Stimulated activated CD4-positive, alpha-beta T cell treated with anti-CD3 and anti-CD28 coated beads, Interleukin-2, amount 100 ng/mL, for 48 hours (primary cell): ENCODE data around the gene LRRC61.
"Not testable (repeated sequence)": the region's sequence is repeated elsewhere in the genome, so short reads cannot be mapped to it uniquely, and the experiment has no call there.

Experiments
- DNase-seq, 2 donors: peaks; one replicate each; pipeline ENCODE4 v3.0.0-alpha.2; 2020

The LRRC61 gene

GRCh38 chr7:150307904-150308303 is 15.3 kb upstream of the LRRC61 start:
- no peak for DNase-seq

- no peak for DNase-seq
These were observed 14.6 kb upstream of the LRRC61 start for GRCh38 chr7:150308575-150308974.

- DNase-seq = no peak
These were observed 12.0 kb upstream of the LRRC61 start for GRCh38 chr7:150311146-150311545.

- no peak for DNase-seq
These were observed 11.4 kb upstream of the LRRC61 start for GRCh38 chr7:150311711-150312110.

GRCh38 chr7:150312649-150313366 is 10.3 kb upstream of the LRRC61 start:
- not testable (repeated sequence) for DNase-seq

- no peak for DNase-seq
These were observed 9.8 kb upstream of the LRRC61 start for GRCh38 chr7:150313367-150313809.

- DNase-seq = no peak
These were observed 9.3 kb upstream of the LRRC61 start for GRCh38 chr7:150313870-150314269.

- DNase-seq = no peak
These were observed 8.4 kb upstream of the LRRC61 start for GRCh38 chr7:150314639-150315239.

- not testable (repeated sequence) for DNase-seq
These were observed 6.2 kb upstream of the LRRC61 start for GRCh38 chr7:150316987-150317386.

GRCh38 chr7:150317748-150318444 is 5.3 kb upstream of the LRRC61 start:
- DNase-seq = no peak

- DNase-seq = no peak
These were observed 1.4 kb upstream of the LRRC61 start for GRCh38 chr7:150321788-150322113.

- peak; percentile 61 to 67 for DNase-seq
These were observed 882 bp upstream of the LRRC61 start for GRCh38 chr7:150322114-150322832.

GRCh38 chr7:150323682-150324372 is 672 bp downstream of the LRRC61 start:
- DNase-seq = no peak

- DNase-seq = no peak
These were observed 1.3 kb downstream of the LRRC61 start for GRCh38 chr7:150324373-150324961.

GRCh38 chr7:150325110-150325611 is 2.0 kb downstream of the LRRC61 start:
- no peak for DNase-seq

GRCh38 chr7:150325901-150326300 is 2.7 kb downstream of the LRRC61 start:
- DNase-seq = no peak

- DNase-seq = no peak
These were observed 3.6 kb downstream of the LRRC61 start for GRCh38 chr7:150326657-150327268.

- DNase-seq = no peak
These were observed 4.2 kb downstream of the LRRC61 start for GRCh38 chr7:150327308-150327707.

- DNase-seq = no peak
These were observed 6.4 kb downstream of the LRRC61 start for GRCh38 chr7:150329331-150330120.

- no peak for DNase-seq
These were observed 7.2 kb downstream of the LRRC61 start for GRCh38 chr7:150330211-150330885.
